Heart right ventricle (tissue), 16 donors: Measurements from ENCODE around the gene TSTD2. TPM values are rescaled to one million over a fixed set of nuclear protein-coding genes. Genes with fewer than 3 reads are reported as not detected.

ENCODE experiments used
- ATAC-seq, 8 donors: fragments of 200-7000 bp; cut with Tn5 transposase; one replicate each; pipeline ENCODE4 v1.9.1; 2020; ENCODE audit warnings: mild to moderate bottlenecking in 8 of 8, moderate library complexity in 8 of 8, moderate number of reproducible peaks in 1 of 8
- DNase-seq, 2 donors: peaks; one replicate each; pipeline ENCODE4 v3.0.0-alpha.2; 2020
- H3K27ac ChIP-seq, 10 donors: fragments of 200-600 bp; sonication (generic) in 2 of 10; one replicate each; pipeline versions ENCODE4 v1.5.0 to v1.8.0; 2020 to 2022; ENCODE audit warnings: mild to moderate bottlenecking in 3 of 10
- H3K27me3 ChIP-seq, 7 donors: fragments of 200-600 bp; one replicate each; pipeline ENCODE4 v1.8.0; 2021 to 2022; ENCODE audit warnings: mild to moderate bottlenecking in 2 of 7
- H3K36me3 ChIP-seq, 9 donors: fragments of 200-600 bp; sonication (generic) in 1 of 9; one replicate each; pipeline versions ENCODE4 v1.5.0 to v1.8.0; 2020 to 2022; ENCODE audit warnings: mild to moderate bottlenecking in 2 of 9
- H3K4me1 ChIP-seq, 9 donors: fragments of 200-600 bp; sonication (generic) in 1 of 9; one replicate each; pipeline versions ENCODE4 v1.5.0 to v1.8.0; 2020 to 2022; ENCODE audit warnings: mild to moderate bottlenecking in 4 of 9
- H3K4me3 ChIP-seq, 10 donors: fragments of 200-600 bp; sonication (generic) in 2 of 10; one replicate each; pipeline versions ENCODE4 v1.5.0 to v1.8.0; 2020 to 2022; ENCODE audit warnings: mild to moderate bottlenecking in 7 of 10, moderate library complexity in 2 of 10
- H3K9me3 ChIP-seq, 11 donors: fragments of 200-600 bp in 10 of 11; sonication (generic) in 2 of 11; one replicate each; pipeline versions ENCODE4 v1.5.0 to v1.8.0; 2013 to 2022; ENCODE audit warnings: mild to moderate bottlenecking in 2 of 11, control low read depth in 1 of 11, moderate library complexity in 1 of 11
- WGBS, 2 donors: extraction: QIAGEN DNeasy Blood & Tissue Kit; methylation state at CpG; one replicate each; pipeline ENCODE4 v1.1.7; 2013; ENCODE audit warnings: inconsistent platforms in 1 of 2; 5-methylcytosine and 5-hydroxymethylcytosine counted together
- intact Hi-C, 10 donors: fragments of 100-400 bp; cut with DNase I; formaldehyde crosslinking; loops; one replicate each; pipeline versions ENCODE4 v1.11.1 to v1.14.2; 2022
- polyA plus RNA-seq, 2 donors: library from polyadenylated mRNA; stranded (reverse); fragments of 200-250 nt; gene quantifications; one replicate each; pipeline ENCODE4 v1.2.3, GENCODE V29; 2013
- total RNA-seq, 10 donors: library from RNA; stranded (reverse); fragmentation: NEBNext Ultra II Directional in 3 of 10; extraction: Animal tissue kit (Norgen Biotek cat#: 25700) in 3 of 10; gene quantifications; one replicate each; pipeline versions ENCODE4 v1.2.1 to v1.2.4, GENCODE V29; 2021 to 2023
- TF ChIP-seq, protein P1 (sequence below), 9 donors: fragments of 200-600 bp; sonication (generic) in 2 of 9; IDR thresholded peaks; one replicate each; pipeline versions ENCODE4 v1.5.0 to v1.8.0; 2021 to 2022; ENCODE audit warnings: antibody characterized with exemption in 9 of 9, mild to moderate bottlenecking in 5 of 9, moderate library complexity in 1 of 9
- donor health status: Arrhythmogenic right ventricular cardiomyopathy.
- donor health status: ischemic (EF 13 %, LVEDD 7.1; RV severe dilation, severe dysfunction).
- donor health status: healthy with polysubstance abuse.
- donor health status: DM: no; HTN: yes; CAD: no.
- donor health status: DM: no; HTN: no; CAD: no.
- donor health status: ischemic (EF 25% LVEDD 6.9; RV normal size, moderate dysfunction).
- donor health status: ischemic (EF 25% LVEDD 5.7; RV mildly dilated, moderate dysfunction).
- donor health status: healthy.
- donor health status: DM: yes; HTN: yes; CAD: no.
- donor health status: Ischemic cardiomyopathy.
- donor health status: ischemic (EF 35%, LVEDD 5.7; RV mildly dilated, moderate dysfunction).
- donor health status: nonischemic (EF 11% LVEDD 7.7; RV severe dilation, severe dysfunction).
- donor health status: DM: yes; HTN: yes; CAD: no.
- donor health status: PGD.
- donor health status: ischemic (EF 29% LVEDD 5.4; RV normal size, mild dysfunction).
- donor health status: nonischemic (EF 23%, LVEDD 6.1; RV moderate dilation, normal function).

The TSTD2 gene
- total and polyA plus RNA-seq, 12 donors = 8.5 to 29.4 (median 22.8) TPM

DNA sequence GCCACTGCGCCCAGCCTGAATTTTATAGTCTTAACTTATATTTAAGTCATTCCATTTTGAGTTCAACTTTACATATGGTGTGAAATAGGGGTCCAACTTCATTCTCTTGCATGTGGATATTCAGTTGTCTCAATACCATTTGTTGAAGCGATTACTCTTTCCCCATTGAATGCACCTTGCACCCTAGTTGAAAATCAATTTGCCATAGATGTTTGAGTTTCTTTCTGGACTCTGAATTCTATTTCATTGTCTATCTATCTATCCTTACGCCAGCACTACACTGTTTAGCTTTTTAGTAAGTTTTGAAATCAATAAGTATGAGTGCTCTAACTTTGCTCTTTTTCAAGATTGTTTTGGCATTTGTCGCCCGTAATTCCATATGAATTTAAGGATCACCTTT lies 81.9 kb downstream of the TSTD2 start:
- peaks cover 7 to 32% (median 22%) of the 10 kb centered on the region in 9 donors for H3K4me1 ChIP-seq
- WGBS, 2 donors = 97% methylated on average over 5 of the region's 5 CpGs

GRCh38 chr9:97550386-97550785 lies 82.8 kb downstream of the TSTD2 start:
- peaks cover 0 to 53% (median 0%) of the 10 kb centered on the region in 9 donors for H3K36me3 ChIP-seq

More for the DNA sequence above, 81.9 kb downstream of the TSTD2 start:
- Histone ChIP-seq H3K4me3 (no peak overlapping the region), H3K27ac (no peak overlapping the region), H3K9me3 (no peaks in the 10 kb centered on the region), H3K36me3 (peaks cover 0 to 51% (median 0%) of the 10 kb centered on the region in 9 donors), H3K27me3 (no peaks in the 10 kb centered on the region)
- intact Hi-C loops = no loop called here
- TF ChIP-seq, protein P1, sequence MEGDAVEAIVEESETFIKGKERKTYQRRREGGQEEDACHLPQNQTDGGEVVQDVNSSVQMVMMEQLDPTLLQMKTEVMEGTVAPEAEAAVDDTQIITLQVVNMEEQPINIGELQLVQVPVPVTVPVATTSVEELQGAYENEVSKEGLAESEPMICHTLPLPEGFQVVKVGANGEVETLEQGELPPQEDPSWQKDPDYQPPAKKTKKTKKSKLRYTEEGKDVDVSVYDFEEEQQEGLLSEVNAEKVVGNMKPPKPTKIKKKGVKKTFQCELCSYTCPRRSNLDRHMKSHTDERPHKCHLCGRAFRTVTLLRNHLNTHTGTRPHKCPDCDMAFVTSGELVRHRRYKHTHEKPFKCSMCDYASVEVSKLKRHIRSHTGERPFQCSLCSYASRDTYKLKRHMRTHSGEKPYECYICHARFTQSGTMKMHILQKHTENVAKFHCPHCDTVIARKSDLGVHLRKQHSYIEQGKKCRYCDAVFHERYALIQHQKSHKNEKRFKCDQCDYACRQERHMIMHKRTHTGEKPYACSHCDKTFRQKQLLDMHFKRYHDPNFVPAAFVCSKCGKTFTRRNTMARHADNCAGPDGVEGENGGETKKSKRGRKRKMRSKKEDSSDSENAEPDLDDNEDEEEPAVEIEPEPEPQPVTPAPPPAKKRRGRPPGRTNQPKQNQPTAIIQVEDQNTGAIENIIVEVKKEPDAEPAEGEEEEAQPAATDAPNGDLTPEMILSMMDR (IDR thresholded peaks at IDR 0.05) = no peak
- DNase-seq (no peak), ATAC-seq (no peak)

More at GRCh38 chr9:97550386-97550785, 82.8 kb downstream of the TSTD2 start:
- ATAC-seq (no peak), DNase-seq (no peak)
- intact Hi-C loops = no loop called here
- TF ChIP-seq, protein P1 (IDR thresholded peaks at IDR 0.05) = no peak
- WGBS, 2 donors = 88 to 90% methylated on average over 1 of the region's 1 CpG
- Histone ChIP-seq H3K4me3 (no peak overlapping the region), H3K27ac (no peak overlapping the region), H3K27me3 (no peaks in the 10 kb centered on the region), H3K9me3 (no peaks in the 10 kb centered on the region), H3K4me1 (peaks cover 7 to 26% (median 13%) of the 10 kb centered on the region in 9 donors)

Other genes starting within 250 kb of the TSTD2 start
- 10 to 100 TPM in 1 of 10 donors, 1 to 10 TPM in 9; 7.1 to 12.8 (median 8.4) TPM for gene TDRD7, start 221.3 kb downstream of the TSTD2 start, total RNA-seq
- gene TDRD7, start 221.3 kb downstream of the TSTD2 start, polyA plus RNA-seq = 1 to 10 TPM; 4.0 to 4.7 TPM
- 100 to 1,000 TPM; 164 to 203 (median 181) TPM for gene TMOD1, start 131.7 kb downstream of the TSTD2 start, total RNA-seq
- 10 to 100 TPM; 83.7 to 89.1 TPM for gene TMOD1, start 131.7 kb downstream of the TSTD2 start, polyA plus RNA-seq
- 10 to 100 TPM; 11.8 to 20.4 (median 15.9) TPM for gene NCBP1, start 453 bp upstream of the TSTD2 start, total RNA-seq
- gene NCBP1, start 453 bp upstream of the TSTD2 start, polyA plus RNA-seq = 1 to 10 TPM; 6.6 to 9.0 TPM
- gene XPA, start 64.0 kb upstream of the TSTD2 start, total RNA-seq = 10 to 100 TPM in 3 of 10 donors, 1 to 10 TPM in 7; 7.9 to 13.7 (median 9.3) TPM
- 1 to 10 TPM; 5.7 to 6.9 TPM for gene XPA, start 64.0 kb upstream of the TSTD2 start, polyA plus RNA-seq
- not detected for gene FOXE1, start 219.9 kb upstream of the TSTD2 start, total RNA-seq
- not detected for gene FOXE1, start 219.9 kb upstream of the TSTD2 start, polyA plus RNA-seq